OCI-LY3 (cell line): ENCODE data around the gene IQCB1.

ENCODE experiments used
- H2AFZ ChIP-seq: fragments of 200-600, 300-600 bp; shearing (Covaris generic); 2 replicates; pipeline ENCODE4 v1.6.0; 2014; ENCODE audit warnings: antibody characterized with exemption, low read depth, low read length
- H3K27ac ChIP-seq: fragments of 200-600, 300-600 bp; sonication (generic); 2 replicates; pipeline ENCODE4 v1.5.1; 2014; ENCODE audit warnings: mild to moderate bottlenecking, low read length, moderate library complexity, mixed read lengths
- H3K27me3 ChIP-seq: fragments of 200-600, 300-600 bp; sonication (generic); 2 replicates; pipeline ENCODE4 v1.6.1; 2014; ENCODE audit warnings: low read depth, low read length, mixed read lengths
- H3K36me3 ChIP-seq: fragments of 200-600, 300-600 bp; sonication (generic); replicated peaks from 2 replicates; pipeline ENCODE3; 2014; ENCODE audit warnings: low read depth, low read length, mixed read lengths
- H3K4me1 ChIP-seq: fragments of 300-600, 200-600 bp; sonication (generic); 2 replicates; pipeline ENCODE4 v1.6.1; 2014; ENCODE audit warnings: low read length, mixed read lengths
- H3K4me2 ChIP-seq: fragments of 200-600, 300-600 bp; sonication (generic); 2 replicates; pipeline ENCODE4 v1.6.1; 2014; ENCODE audit warnings: low read length, mixed read lengths
- H3K4me3 ChIP-seq: fragments of 300-600, 200-600 bp; sonication (generic); 2 replicates; pipeline ENCODE4 v1.5.1; 2014; ENCODE audit warnings: antibody characterized with exemption, mild to moderate bottlenecking, low read length, moderate library complexity
- H3K79me2 ChIP-seq: fragments of 300-600, 200-600 bp; shearing (Covaris generic); 2 replicates; pipeline ENCODE4 v1.6.1; 2014; ENCODE audit warnings: mild to moderate bottlenecking, low read length, mixed read lengths
- H3K9ac ChIP-seq: fragments of 300-600, 200-600 bp; shearing (Covaris generic); 2 replicates; pipeline ENCODE4 v1.6.0; 2014; ENCODE audit warnings: mild to moderate bottlenecking, low read length, moderate library complexity
- H3K9me3 ChIP-seq: fragments of 200-600, 300-600 bp; shearing (Covaris generic); 2 replicates; pipeline ENCODE4 v1.6.1; 2014; ENCODE audit warnings: low read length, mixed read lengths; ENCODE audit not compliant: insufficient read depth
- H4K20me1 ChIP-seq: fragments of 200-600, 300-600 bp; sonication (generic); 2 replicates; pipeline ENCODE4 v1.6.1; 2016; ENCODE audit warnings: low read length, mixed read lengths; ENCODE audit not compliant: insufficient read depth
- EZH2phosphoT487 ChIP-seq: fragments of 200-600 bp; shearing (Covaris generic); IDR thresholded peaks from 2 replicates; pipeline ENCODE4 v1.6.1; 2018; ENCODE audit warnings: antibody characterized with exemption, mixed run types, low read depth
- TF ChIP-seq, protein P1 (sequence below): fragments of 200-600, 300-600 bp; sonication (generic); IDR thresholded peaks from 2 replicates; pipeline ENCODE4 v1.5.1; 2014; ENCODE audit warnings: antibody characterized with exemption, low read length, low read depth

IQCB1 gene

DNA sequence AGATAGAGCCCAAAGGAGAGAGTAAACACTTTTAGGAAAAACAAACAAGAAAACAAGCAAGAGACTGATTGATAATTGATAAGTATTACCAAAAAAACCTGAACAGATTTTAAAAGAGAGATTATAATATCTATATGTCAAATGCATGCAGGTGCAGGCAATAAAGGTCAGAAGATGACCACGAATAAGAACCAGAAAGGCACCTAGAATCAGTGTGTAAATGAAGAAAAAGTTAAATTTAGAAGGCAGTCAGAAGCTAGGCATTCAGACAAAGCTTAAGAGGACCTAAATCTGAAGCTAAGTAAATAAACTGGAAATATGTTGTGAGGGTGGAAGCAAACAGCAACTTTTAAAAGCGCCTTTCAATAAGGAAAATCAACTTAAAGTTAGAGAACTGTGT, 16.3 kb downstream of the IQCB1 start:
- peaks cover 60% of the 10 kb centered on the region for H3K79me2 ChIP-seq
- peaks cover 7% of the 10 kb centered on the region; the same call in 1 of the 2 replicates for H3K9me3 ChIP-seq
- H3K27ac ChIP-seq = no peak overlapping the region

DNA sequence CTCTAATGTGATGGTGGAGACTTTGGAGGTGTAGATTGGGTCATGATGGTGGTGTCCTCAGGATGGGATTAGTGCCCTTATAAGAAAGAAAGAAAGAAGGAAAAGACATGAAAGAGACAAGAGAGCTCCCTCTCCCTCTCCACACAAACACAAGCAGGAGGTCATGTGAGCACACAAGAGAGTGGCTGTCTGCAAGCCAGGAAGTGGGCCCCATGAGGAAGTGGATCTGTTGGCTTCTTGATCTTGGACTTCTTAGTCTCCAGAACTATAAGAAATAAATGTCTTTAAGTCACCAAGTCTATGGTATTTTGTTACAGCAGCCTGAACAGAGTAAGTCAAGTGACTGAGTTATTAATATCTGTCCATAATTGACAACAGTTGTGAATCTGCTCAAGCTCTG, 17.1 kb downstream of the IQCB1 start:
- H4K20me1 ChIP-seq = 0 out of 2 replicates have a peak, but pooled peaks cover 4% of the 10 kb centered on the region
- no peaks in the 10 kb centered on the region for H3K4me1 ChIP-seq
- no peaks in the 10 kb centered on the region for H3K27me3 ChIP-seq
- no peak overlapping the region for H3K4me3 ChIP-seq
- peaks cover 37% of the 10 kb centered on the region for H3K36me3 ChIP-seq
- H3K79me2 ChIP-seq = peaks cover 57% of the 10 kb centered on the region
- H3K9me3 ChIP-seq = no peaks in the 10 kb centered on the region
- no peak overlapping the region for H3K9ac ChIP-seq
- H2AFZ ChIP-seq = no peak overlapping the region
- H3K4me2 ChIP-seq = no peak overlapping the region
- H3K27ac ChIP-seq = no peak overlapping the region
- TF ChIP-seq EZH2phosphoT487 = no peak
- TF ChIP-seq, protein P1, sequence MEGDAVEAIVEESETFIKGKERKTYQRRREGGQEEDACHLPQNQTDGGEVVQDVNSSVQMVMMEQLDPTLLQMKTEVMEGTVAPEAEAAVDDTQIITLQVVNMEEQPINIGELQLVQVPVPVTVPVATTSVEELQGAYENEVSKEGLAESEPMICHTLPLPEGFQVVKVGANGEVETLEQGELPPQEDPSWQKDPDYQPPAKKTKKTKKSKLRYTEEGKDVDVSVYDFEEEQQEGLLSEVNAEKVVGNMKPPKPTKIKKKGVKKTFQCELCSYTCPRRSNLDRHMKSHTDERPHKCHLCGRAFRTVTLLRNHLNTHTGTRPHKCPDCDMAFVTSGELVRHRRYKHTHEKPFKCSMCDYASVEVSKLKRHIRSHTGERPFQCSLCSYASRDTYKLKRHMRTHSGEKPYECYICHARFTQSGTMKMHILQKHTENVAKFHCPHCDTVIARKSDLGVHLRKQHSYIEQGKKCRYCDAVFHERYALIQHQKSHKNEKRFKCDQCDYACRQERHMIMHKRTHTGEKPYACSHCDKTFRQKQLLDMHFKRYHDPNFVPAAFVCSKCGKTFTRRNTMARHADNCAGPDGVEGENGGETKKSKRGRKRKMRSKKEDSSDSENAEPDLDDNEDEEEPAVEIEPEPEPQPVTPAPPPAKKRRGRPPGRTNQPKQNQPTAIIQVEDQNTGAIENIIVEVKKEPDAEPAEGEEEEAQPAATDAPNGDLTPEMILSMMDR = no peak

More for the DNA sequence above, 16.3 kb downstream of the IQCB1 start:
- no peak overlapping the region for H3K4me2 ChIP-seq
- no peak overlapping the region for H3K9ac ChIP-seq
- 0 out of 2 replicates have a peak, but pooled peaks cover 4% of the 10 kb centered on the region for H4K20me1 ChIP-seq
- no peaks in the 10 kb centered on the region for H3K27me3 ChIP-seq
- no peaks in the 10 kb centered on the region for H3K4me1 ChIP-seq
- H2AFZ ChIP-seq = no peak overlapping the region
- H3K36me3 ChIP-seq = peaks cover 45% of the 10 kb centered on the region
- H3K4me3 ChIP-seq = no peak overlapping the region
- TF ChIP-seq, protein P1 = no peak
- TF ChIP-seq EZH2phosphoT487 = no peak

DNA sequence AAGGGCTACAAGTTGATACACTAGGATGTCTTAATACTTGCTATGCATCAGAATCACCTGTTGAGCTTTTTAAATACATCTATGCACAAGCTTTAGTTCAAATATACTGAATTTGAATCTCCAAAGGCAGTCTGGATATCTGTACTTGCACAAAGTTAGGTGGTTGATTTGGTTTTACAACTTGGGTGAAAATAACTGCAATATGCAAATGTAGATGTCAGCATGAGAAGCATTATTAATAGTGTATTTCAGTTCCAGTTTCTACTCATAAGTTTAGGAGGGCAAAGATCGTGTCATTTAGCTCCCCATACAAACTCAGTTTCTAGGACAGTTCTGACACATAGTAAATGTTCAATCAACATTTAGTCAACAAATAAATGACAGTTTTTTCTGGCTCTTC, 25.6 kb downstream of the IQCB1 start:
- Histone ChIP-seq H3K36me3 (peaks cover 40% of the 10 kb centered on the region), H3K79me2 (peaks cover 32% of the 10 kb centered on the region)

DNA sequence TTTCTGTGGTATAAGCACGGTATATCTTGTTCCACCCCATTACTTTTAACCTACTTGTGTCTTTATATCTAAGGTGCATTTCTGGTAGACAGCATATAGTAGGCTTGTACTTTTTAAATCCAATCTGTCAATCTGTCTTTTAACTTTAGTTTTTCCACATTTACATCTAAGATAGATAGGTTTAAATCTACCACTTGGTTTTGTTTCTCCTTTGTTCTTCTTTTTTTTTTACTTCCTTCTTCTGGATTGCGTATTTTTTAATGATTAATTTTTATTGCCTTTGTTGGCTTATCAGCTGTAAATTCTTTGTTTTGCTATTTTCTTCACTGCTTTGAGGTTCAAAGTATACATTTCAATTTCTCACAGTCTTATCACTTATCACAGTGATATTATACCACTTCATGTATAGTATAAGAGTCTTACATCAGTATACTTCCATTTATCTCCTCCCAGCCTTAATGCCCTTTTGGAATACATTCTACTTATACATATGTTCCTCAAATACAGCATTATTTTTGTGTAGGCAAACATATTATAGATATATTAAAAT, 31.0 kb downstream of the IQCB1 start:
- Histone ChIP-seq H4K20me1 (no peaks in the 10 kb centered on the region), H3K27me3 (no peaks in the 10 kb centered on the region), H3K27ac (no peak overlapping the region), H3K4me3 (no peak overlapping the region), H3K9me3 (no peaks in the 10 kb centered on the region), H2AFZ (no peak overlapping the region), H3K4me1 (peaks cover 19% of the 10 kb centered on the region), H3K36me3 (peaks cover 34% of the 10 kb centered on the region), H3K4me2 (no peak overlapping the region), H3K9ac (no peak overlapping the region), H3K79me2 (peaks cover 7% of the 10 kb centered on the region; the same call in 1 of the 2 replicates)
- no peak for TF ChIP-seq EZH2phosphoT487
- TF ChIP-seq, protein P1 = no peak

More for the DNA sequence above, 25.6 kb downstream of the IQCB1 start:
- no peak overlapping the region for H3K9ac ChIP-seq
- H3K4me3 ChIP-seq = 0 out of 2 replicates have a peak overlapping the region, but pooled peaks have one; percentile 12
- H3K27ac ChIP-seq = peak overlapping the region; percentile 37
- H3K4me2 ChIP-seq = peak overlapping the region; percentile 47
- TF ChIP-seq, protein P1 = no peak
- TF ChIP-seq EZH2phosphoT487 = no peak
- no peaks in the 10 kb centered on the region for H3K9me3 ChIP-seq
- H3K4me1 ChIP-seq = peaks cover 20% of the 10 kb centered on the region
- H2AFZ ChIP-seq = no peak overlapping the region
- no peaks in the 10 kb centered on the region for H3K27me3 ChIP-seq
- no peaks in the 10 kb centered on the region for H4K20me1 ChIP-seq
